Ishikawa (cell line): ENCODE results near the gene FGFR3.

Experiments
- CEBPB ChIP-seq: IDR thresholded peaks from 2 replicates; pipeline ENCODE4 v1.6.1; 2012
- CREB1 ChIP-seq: IDR thresholded peaks from 2 replicates; pipeline ENCODE4 v1.6.1; 2012; ENCODE audit warnings: low read depth
- EGR1 ChIP-seq: IDR thresholded peaks from 2 replicates; pipeline ENCODE4 v1.6.1; 2012
- EP300 ChIP-seq: IDR thresholded peaks from 2 replicates; pipeline ENCODE4 v1.6.1; 2012; ENCODE audit warnings: borderline replicate concordance
- FOXM1 ChIP-seq: IDR thresholded peaks from 2 replicates; pipeline ENCODE4 v1.6.1; 2012; ENCODE audit warnings: low read depth, borderline replicate concordance
- MAX ChIP-seq: IDR thresholded peaks from 2 replicates; pipeline ENCODE4 v1.6.1; 2012
- NFIC ChIP-seq: IDR thresholded peaks from 2 replicates; pipeline ENCODE4 v1.6.1; 2012
- RAD21 ChIP-seq: IDR thresholded peaks from 2 replicates; pipeline ENCODE4 v1.6.1; 2012; ENCODE audit warnings: low read depth
- REST ChIP-seq: IDR thresholded peaks from 2 replicates; pipeline ENCODE4 v1.6.1; 2012; ENCODE audit warnings: low read depth, mild to moderate bottlenecking
- TAF1 ChIP-seq: IDR thresholded peaks from 2 replicates; pipeline ENCODE4 v1.6.1; 2012; ENCODE audit warnings: low read depth, mild to moderate bottlenecking
- TCF12 ChIP-seq: IDR thresholded peaks from 2 replicates; pipeline ENCODE4 v1.6.1; 2012; ENCODE audit warnings: low read depth
- TEAD4 ChIP-seq: IDR thresholded peaks from 2 replicates; pipeline ENCODE4 v1.6.1; 2012
- USF1 ChIP-seq: IDR thresholded peaks from 2 replicates; pipeline ENCODE4 v1.6.1; 2012
- YY1 ChIP-seq: IDR thresholded peaks from 2 replicates; pipeline ENCODE4 v1.6.1; 2012; ENCODE audit warnings: low read depth
- ZBTB7A ChIP-seq: IDR thresholded peaks from 2 replicates; pipeline ENCODE4 v1.6.1; 2012; ENCODE audit warnings: low read depth

The FGFR3 gene

GRCh38 chr4:1803523-1804423 is 10.7 kb downstream of the FGFR3 start:
- TF ChIP-seq FOXM1 (no peak), CREB1 (no peak), TAF1 (no peak), TEAD4 (no peak), USF1 (no peak), MAX (no peak), YY1 (no peak)

GRCh38 chr4:1804638-1805492 is 11.8 kb downstream of the FGFR3 start:
- no peak for TF ChIP-seq FOXM1
- no peak for TF ChIP-seq EGR1
- TF ChIP-seq REST: no peak
- TF ChIP-seq RAD21: no peak
- no peak for TF ChIP-seq TEAD4

- no peak for TF ChIP-seq USF1
- TF ChIP-seq MAX: no peak
- TF ChIP-seq EP300: no peak
- no peak for TF ChIP-seq REST
- no peak for TF ChIP-seq TAF1
- TF ChIP-seq NFIC: no peak
- TF ChIP-seq TCF12: no peak
- TF ChIP-seq EGR1: no peak
- no peak for TF ChIP-seq ZBTB7A
- TF ChIP-seq TEAD4: no peak
- no peak for TF ChIP-seq RAD21
- TF ChIP-seq CEBPB: no peak
- TF ChIP-seq FOXM1: no peak
- TF ChIP-seq YY1: no peak
- TF ChIP-seq CREB1: no peak
These were observed 12.6 kb downstream of the FGFR3 start for GRCh38 chr4:1805493-1806222.

GRCh38 chr4:1806223-1806564 is 13.1 kb downstream of the FGFR3 start:
- TF ChIP-seq NFIC (no peak), USF1 (no peak), TAF1 (no peak), RAD21 (no peak), CEBPB (no peak), FOXM1 (no peak), REST (no peak), ZBTB7A (no peak)
